HTERT RPE-1 (cell line): Measurements from ENCODE around the gene TYROBP.
"Not testable (repeated sequence)": the region's sequence is repeated elsewhere in the genome, so short reads cannot be mapped to it uniquely, and the experiment has no call there.

Experiments
- in situ Hi-C: fragments of 300-500 bp; cut with MboI; formaldehyde crosslinking; loops from 4 replicates; pipeline ENCODE4 v1.14.3; 2020; ENCODE audit warnings: low sequenced_read_pairs

Gene TYROBP

DNA sequence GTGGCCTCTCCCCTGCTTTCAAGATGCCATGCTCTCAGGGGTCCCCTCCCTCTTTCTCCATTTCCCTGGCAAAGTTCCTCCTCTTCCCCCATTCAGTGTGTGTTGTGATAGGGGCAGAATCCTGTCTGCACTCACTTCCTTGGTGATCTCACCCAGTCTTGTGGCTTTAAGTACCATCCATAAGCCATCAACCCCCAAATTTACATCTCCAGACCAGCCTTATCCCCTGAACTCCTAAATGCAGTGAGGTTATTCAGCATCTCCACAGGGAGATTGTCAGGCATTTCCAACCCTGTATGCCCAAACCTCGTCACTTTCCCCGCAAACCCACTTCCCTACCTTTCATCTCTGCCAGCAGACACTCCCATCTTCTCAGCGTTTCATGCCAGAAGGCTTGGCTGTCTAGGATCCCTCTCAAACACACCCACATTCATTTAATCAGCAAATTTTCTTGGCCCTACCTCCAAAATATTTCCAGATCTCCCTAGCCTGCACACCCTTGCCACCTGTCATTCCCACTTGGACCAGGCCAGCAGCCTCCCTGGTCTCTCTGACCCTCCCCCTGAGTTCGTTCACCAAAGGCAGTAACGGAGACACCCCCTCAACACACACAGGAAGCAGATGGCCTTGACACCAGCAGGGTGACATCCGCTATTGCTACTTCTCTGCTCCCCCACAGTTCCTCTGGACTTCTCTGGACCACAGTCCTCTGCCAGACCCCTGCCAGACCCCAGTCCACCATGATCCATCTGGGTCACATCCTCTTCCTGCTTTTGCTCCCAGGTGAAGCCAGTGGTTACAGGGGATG lies 6.0 kb downstream of the TYROBP start, which contains the start of gene HCST:
Gene HCST (plus strand): TSS at position 676 of the 808 bp plus-strand sequence. CDS start 65 bp downstream, at position 741.
- in situ Hi-C loops: no loop called here

GRCh38 chr19:35901055-35901644 lies 6.9 kb downstream of the TYROBP start:
- in situ Hi-C loops: no loop called here

- in situ Hi-C loops: no loop called here
Observed at GRCh38 chr19:35899547-35900214, 8.4 kb downstream of the TYROBP start.

- in situ Hi-C loops: no loop called here
Observed at GRCh38 chr19:35898499-35898809, 9.6 kb downstream of the TYROBP start.

GRCh38 chr19:35897706-35898451 lies 10.2 kb downstream of the TYROBP start:
- in situ Hi-C loops: no loop called here

GRCh38 chr19:35896643-35897040 lies 11.5 kb downstream of the TYROBP start:
- in situ Hi-C loops: no loop called here

GRCh38 chr19:35895911-35896642 lies 12.0 kb downstream of the TYROBP start:
- in situ Hi-C loops: no loop called here

DNA sequence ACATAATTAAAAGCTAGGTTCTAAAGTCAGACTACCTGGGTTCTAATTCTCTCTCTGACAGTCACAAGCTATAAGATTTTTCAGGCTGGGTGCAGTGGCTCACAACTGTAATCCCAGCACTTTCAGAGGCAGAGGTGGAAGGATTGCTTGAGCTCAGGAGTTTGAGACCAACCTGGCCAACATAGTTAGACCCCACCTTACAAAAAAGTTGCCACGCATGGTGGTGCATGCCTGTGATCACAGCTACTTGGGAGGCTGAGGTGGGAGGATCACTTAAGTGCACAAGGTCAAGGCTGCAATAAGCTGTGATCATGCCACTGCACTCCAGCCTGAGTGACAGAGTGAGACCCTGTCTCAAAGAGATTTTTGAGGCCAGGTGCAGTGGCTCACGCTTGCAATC lies 13.8 kb downstream of the TYROBP start:
- in situ Hi-C loops: no loop called here

- in situ Hi-C loops: not testable (repeated sequence)
Observed at GRCh38 chr19:35891819-35892218, 16.3 kb downstream of the TYROBP start.

GRCh38 chr19:35890113-35890650 lies 17.9 kb downstream of the TYROBP start:
- in situ Hi-C loops: no loop called here

- in situ Hi-C loops: no loop called here
Observed at GRCh38 chr19:35889370-35890112, 18.6 kb downstream of the TYROBP start.

DNA sequence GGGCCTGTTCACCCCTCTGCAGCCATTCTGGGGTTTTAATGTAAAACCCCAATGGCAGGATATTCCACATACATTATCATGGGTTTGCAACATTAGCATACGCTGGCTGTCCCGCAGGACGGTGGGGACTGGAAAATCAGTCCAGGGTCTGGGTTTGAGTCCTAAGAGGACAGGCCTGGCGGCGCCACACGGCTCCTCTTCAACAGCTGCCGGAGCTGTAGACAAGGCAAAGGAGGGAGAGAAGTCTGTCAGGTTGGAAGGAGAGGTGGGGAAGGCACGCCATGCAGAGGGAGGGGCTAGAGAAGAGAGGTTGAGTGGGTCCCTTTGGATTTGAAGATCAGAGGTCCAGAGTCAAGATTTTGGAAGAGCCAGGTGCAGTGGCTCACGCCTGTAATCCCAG lies 19.7 kb downstream of the TYROBP start:
- in situ Hi-C loops: no loop called here

- in situ Hi-C loops: no loop called here
Observed at GRCh38 chr19:35887197-35887596, 20.9 kb downstream of the TYROBP start.

DNA sequence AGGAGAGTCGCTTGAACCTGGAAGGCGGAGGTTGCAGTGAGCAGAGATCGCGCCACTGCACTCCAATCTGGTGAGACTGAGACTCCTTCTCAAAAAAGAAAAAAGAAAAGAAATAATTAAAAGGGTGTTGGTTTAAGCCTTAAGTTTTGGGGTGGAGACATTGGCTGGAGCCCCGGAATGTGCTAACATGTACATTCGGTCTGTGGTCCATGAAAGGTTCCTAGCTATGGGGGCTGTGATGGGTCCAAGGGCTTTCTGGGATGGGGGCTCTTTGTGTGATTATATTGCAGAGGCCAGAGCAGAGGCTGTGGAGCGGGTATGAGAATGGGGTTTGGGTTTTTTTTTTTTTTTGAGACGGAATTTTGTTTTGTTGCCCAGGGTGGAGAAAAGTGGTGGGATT lies 22.2 kb downstream of the TYROBP start:
- in situ Hi-C loops: no loop called here

GRCh38 chr19:35885225-35885738 lies 22.8 kb downstream of the TYROBP start:
- in situ Hi-C loops: no loop called here

- in situ Hi-C loops: no loop called here
Observed at GRCh38 chr19:35883882-35884281, 24.2 kb downstream of the TYROBP start.

DNA sequence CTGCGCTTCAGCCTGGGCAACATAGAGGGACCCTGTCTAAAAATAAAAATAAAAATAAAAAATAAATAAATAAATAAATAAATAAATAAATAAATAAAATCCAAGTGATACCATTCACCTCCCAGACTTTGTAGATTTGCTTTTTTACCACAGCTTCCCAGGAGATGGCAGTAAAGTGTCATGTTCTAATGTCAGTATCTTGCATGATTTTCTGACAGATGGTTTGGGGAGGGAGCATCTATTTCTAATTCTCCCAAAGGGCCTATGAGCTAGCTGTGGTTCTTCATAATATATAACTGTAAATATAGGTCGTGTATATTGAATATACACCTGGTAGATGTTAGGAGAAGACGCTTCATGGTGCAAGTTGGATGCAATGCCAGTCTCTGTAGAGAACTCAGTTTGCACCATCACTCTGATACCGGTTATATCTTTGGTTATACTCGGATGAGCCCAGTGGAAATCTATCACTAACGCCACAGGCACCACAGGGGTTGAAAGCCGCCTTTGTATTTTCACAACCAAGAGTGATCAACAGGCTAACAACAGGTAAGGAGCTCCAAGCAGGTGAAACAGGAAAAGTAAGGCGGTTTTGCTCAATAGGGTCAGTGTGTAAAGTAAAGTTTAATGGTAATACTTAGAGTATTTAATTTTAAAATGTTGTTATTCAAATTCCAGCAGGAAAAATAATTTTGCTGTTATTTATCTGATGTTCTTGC lies 25.8 kb downstream of the TYROBP start:
- in situ Hi-C loops: no loop called here

DNA sequence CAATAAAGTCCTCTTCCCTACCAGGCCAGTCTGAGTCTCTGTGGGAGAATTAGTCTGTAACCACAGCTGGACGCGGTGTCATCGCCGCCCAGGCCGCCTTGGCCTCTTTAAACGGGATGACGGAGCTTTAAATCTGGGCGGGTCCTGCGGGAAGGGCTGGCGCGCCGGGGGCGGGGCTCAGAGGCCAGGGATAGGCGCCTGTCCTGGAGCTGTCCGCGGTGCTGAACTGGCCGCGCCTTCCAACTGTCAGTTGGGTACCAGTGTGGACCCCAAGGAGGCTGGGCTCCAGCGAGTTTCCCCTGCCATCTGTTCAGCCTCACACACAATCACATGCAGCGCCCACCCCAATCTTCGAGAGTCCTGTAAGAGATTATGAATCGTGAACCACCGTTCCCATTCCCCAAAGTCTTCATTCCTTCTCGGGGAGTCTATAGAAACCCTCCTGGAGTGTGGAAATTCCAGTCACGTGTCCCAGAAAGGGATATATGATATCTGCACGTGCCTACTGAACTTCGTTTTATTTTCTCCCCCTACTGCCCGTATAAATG lies 28.3 kb downstream of the TYROBP start:
- in situ Hi-C loops: no loop called here

GRCh38 chr19:35879068-35879467 lies 29.0 kb downstream of the TYROBP start:
- in situ Hi-C loops: no loop called here
